Stimulated activated memory B cell treated with anti-CD40 and anti-IgM and Interleukin-4, amounts not matched to agents 10 μg/mL and 1 μg/mL and 100 μg/mL, for 72 hours (primary cell): ENCODE measurements around the gene OR56A5.
"Not testable (repeated sequence)": the region's sequence is repeated elsewhere in the genome, so short reads cannot be mapped to it uniquely, and the experiment has no call there.

Experiments used
- ATAC-seq: fragments of 150-1000 bp; cut with Tn5 transposase; 2 replicates; pipeline ENCODE4 v1.10.0; 2021
- H3K27ac Mint-ChIP-seq: one replicate; pipeline ENCODE4 v1.8.0; 2022; ENCODE audit warnings: mild to moderate bottlenecking, mixed read lengths
- H3K27me3 Mint-ChIP-seq: one replicate; pipeline ENCODE4 v1.8.0; 2022; ENCODE audit warnings: mixed read lengths
- H3K36me3 Mint-ChIP-seq: one replicate; pipeline ENCODE4 v1.8.0; 2022; ENCODE audit warnings: mixed read lengths
- H3K4me1 Mint-ChIP-seq: one replicate; pipeline ENCODE4 v1.8.0; 2022; ENCODE audit warnings: mixed read lengths
- H3K4me3 Mint-ChIP-seq: one replicate; pipeline ENCODE4 v1.8.0; 2022; ENCODE audit warnings: mild to moderate bottlenecking, moderate library complexity, mixed read lengths
- H3K9me3 Mint-ChIP-seq: one replicate; pipeline ENCODE4 v1.8.0; 2022; ENCODE audit warnings: mixed read lengths

OR56A5 gene

DNA sequence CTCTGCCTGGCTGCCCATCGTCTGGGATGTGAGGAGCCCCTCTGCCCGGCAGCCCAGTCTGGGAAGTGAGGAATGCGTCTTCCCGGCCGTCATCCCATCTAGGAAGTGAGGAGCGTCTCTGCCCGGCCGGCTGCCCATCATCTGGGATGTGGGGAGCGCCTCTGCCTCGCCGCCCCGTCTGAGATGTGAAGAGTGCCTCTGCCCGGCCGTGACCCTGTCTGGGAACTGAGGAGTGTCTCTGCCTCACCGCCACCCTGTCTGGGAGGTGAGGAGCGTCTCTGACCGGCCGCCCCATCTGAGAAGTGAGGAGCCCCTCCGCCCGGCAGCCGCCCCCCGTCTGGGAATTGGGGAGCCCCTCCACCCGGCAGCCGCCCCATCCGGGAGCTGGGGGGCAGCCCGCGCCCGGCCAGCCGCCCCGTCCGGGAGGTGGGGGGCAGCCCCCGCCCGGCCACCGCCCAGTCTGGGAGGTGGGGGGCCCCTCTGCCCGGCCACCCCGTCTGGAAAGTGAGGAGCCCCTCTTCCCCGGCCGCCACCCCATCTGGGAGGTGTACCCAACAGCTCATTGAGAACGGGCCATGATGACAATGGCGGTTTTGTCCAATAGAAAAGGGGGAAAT is 7.5 kb downstream of the OR56A5 start:
- not testable (repeated sequence) for H3K36me3 Mint-ChIP-seq, ATAC-seq, H3K27ac Mint-ChIP-seq, H3K4me3 Mint-ChIP-seq, H3K27me3 Mint-ChIP-seq, H3K4me1 Mint-ChIP-seq
- H3K9me3 Mint-ChIP-seq: peaks cover 13% of the 10 kb centered on the region

DNA sequence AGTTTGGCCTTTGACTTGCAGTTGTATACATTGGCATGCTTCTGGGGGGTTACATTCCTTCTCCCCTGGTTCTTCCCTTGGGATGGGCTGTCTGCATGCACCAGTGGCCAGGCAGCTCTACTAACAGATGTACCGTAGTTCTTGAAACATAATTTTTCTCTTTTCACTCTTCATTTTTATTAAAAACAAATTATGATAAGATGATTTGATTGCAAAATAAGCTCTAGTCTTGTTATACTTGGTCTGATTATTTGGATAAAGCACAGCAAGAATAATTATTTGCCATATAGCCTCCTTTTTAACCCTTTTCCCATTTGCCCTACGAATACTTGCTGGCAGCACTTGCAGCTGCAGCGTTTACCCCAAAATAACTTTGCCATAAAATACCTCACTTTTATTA is 12.7 kb downstream of the OR56A5 start:
- Mint-ChIP-seq H3K36me3 (no peaks in the 10 kb centered on the region), H3K27ac (no peak overlapping the region), H3K27me3 (no peaks in the 10 kb centered on the region), H3K4me3 (no peak overlapping the region), H3K9me3 (peaks cover 3% of the 10 kb centered on the region), H3K4me1 (no peaks in the 10 kb centered on the region)
- no peak for ATAC-seq

DNA sequence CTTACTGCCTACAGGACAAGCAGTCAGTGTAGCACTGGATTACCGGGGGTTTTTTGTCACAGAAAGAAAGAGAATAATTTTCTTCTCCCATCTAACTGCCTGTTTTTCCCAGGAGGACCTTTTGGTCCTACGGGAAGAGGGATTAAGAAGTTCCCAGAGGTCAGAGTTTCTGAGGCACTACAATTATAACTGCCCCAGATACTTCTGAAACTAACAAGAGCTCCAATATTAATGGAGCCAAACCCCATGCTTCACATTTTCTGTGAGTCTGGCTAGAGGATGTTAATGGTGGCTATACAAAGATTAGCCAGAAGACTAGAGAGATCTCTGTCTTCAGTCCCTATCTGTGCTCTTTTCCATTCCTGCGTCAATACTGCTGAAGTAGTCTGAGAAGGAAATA is 26.3 kb downstream of the OR56A5 start, which contains the start of gene OR56A3:
OR56A3 (plus strand) TSS at position 301 of the 400 bp plus-strand sequence. CDS start 5,096 bp downstream, outside the sequence.
- H3K36me3 Mint-ChIP-seq: no peaks in the 10 kb centered on the region
- ATAC-seq: no peak

DNA sequence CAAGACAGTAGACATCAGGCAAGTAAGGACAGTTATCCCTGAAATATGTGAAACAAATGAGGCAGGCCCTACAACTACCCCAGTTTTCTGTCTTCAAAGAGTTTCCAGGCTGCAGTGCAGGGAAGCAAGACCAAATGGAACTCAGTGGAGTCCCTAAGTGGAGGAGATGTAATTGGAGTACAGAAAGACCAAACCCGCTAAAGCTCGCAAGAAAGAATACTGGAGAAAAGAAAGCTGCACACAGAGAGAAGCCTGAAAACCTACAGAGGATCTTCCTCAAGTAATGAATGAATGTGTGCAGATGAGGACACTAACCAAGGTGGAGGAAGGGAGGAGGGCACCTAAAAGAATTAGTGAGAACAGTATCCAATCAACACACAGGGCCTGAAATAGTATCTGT is 27.5 kb downstream of the OR56A5 start:
- ATAC-seq: no peak
- no peaks in the 10 kb centered on the region for H3K4me1 Mint-ChIP-seq
- H3K9me3 Mint-ChIP-seq: peaks cover 4% of the 10 kb centered on the region
- no peaks in the 10 kb centered on the region for H3K36me3 Mint-ChIP-seq
- H3K27ac Mint-ChIP-seq: no peak overlapping the region
- H3K4me3 Mint-ChIP-seq: no peak overlapping the region
- peaks cover 23% of the 10 kb centered on the region for H3K27me3 Mint-ChIP-seq

More for the DNA sequence above, 26.3 kb downstream of the OR56A5 start, which contains the start of gene OR56A3:
- no peak within 1 kb of the TSS for H3K4me3 Mint-ChIP-seq
- H3K9me3 Mint-ChIP-seq: peaks cover 4% of the 10 kb centered on the region
- H3K27ac Mint-ChIP-seq: no peak within 1 kb of the TSS
- H3K4me1 Mint-ChIP-seq: no peaks in the 10 kb centered on the region
- H3K27me3 Mint-ChIP-seq: peaks cover 23% of the 10 kb centered on the region

DNA sequence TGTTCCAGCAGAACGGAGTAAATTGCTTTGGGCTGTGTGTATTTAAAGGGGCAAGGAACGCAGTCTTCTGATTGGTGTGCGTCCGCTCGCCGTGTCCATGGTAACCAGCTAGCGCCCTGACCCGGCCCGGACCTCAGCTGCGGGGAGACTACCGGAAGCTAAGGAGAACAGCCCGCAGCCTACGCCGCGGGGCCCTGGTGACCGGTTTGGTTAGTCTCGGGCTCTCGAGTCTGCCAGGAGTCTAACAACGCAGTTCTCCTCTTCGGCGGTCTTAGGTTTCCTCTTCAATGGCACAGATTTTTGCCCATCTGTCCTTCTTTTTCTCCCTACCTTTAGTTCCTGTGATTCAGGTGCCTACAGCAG is 29.7 kb downstream of the OR56A5 start:
- no peak overlapping the region for H3K27ac Mint-ChIP-seq

DNA sequence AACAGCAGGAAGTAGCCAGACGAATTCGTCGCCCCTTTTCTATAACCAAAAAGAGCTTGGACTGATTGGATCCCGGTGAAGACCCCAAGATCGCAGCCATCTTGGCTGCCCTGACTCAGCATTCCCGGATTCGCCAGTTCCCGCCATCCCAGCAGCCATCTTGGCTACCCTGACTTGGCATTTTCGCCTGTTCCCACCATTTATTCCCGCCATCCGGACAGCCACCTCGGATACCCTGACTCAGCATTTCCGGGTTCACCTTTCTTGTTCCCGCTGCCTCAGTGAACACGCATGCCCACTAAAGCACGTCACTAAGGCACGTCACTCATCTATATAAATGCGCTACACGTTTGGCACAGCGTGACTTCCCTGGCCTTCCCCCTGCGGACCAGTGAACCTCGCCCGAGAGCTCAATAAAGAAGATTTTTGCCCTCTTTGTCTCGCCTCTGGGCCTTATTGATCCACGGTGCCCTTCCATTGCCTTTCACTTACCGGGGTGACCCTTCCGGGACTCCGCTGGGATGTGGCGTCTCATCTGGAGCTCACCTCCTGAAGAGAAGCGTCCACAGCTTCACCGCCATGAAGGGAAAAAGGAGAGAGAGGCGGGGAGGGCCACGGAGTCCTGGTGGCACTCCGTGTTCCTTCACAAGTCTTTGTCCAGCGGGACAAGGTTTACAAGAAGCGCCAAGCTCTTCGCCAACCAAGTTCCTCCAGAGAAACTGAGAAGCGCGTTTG is 30.3 kb downstream of the OR56A5 start:
- peaks cover 4% of the 10 kb centered on the region for H3K9me3 Mint-ChIP-seq
- peaks cover 9% of the 10 kb centered on the region for H3K27me3 Mint-ChIP-seq
- H3K36me3 Mint-ChIP-seq: no peaks in the 10 kb centered on the region
- no peak overlapping the region for H3K4me3 Mint-ChIP-seq
- no peak for ATAC-seq
- H3K4me1 Mint-ChIP-seq: no peaks in the 10 kb centered on the region
- no peak overlapping the region for H3K27ac Mint-ChIP-seq

More for the DNA sequence above, 29.7 kb downstream of the OR56A5 start:
- Mint-ChIP-seq H3K9me3 (peaks cover 4% of the 10 kb centered on the region), H3K27me3 (peaks cover 11% of the 10 kb centered on the region), H3K36me3 (no peaks in the 10 kb centered on the region), H3K4me3 (no peak overlapping the region), H3K4me1 (no peaks in the 10 kb centered on the region)
- ATAC-seq: no peak

DNA sequence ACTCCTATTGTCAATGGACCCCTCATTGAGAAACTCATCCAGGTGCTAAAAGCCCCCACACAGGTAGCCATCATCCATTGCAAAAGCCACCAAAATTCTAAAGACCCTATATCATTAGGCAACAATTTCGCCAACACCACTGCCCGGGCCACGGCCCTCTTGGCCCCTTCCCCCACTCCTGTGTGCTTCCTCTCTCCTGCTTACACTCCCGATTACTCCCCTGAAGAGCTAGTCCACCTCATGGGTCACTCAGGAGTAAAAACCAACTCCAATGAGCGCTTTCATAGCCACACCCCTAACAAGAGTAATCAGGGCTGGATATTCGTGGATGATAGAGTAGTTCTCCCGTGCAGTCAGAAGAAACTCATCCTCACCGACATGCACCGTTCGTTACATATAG is 35.2 kb downstream of the OR56A5 start:
- peaks cover 26% of the 10 kb centered on the region for H3K9me3 Mint-ChIP-seq
- H3K27me3 Mint-ChIP-seq: peaks cover 6% of the 10 kb centered on the region
- H3K4me1 Mint-ChIP-seq: no peaks in the 10 kb centered on the region
- ATAC-seq: no peak
- no peak overlapping the region for H3K4me3 Mint-ChIP-seq
- H3K27ac Mint-ChIP-seq: no peak overlapping the region
- H3K36me3 Mint-ChIP-seq: no peaks in the 10 kb centered on the region

DNA sequence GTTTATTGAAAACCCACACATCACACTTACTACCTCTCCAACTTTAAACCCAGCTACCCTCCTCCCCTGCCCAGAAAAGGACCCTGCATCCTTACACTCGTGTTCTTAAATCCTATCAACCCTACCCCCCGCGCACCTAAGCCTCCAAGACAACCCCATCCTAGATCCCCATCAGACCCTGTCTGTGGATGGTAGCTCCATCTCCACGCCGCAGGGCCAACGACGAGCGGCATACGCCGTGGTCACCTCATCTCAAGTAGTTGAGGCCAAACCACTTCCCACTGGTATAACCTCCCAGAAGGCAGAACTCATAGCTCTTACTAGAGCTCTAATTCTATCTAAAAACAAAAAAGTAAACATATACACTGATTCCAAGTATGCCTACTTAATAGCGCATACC is 35.6 kb downstream of the OR56A5 start:
- no peak for ATAC-seq
- no peak overlapping the region for H3K4me3 Mint-ChIP-seq
- H3K27ac Mint-ChIP-seq: no peak overlapping the region
- peaks cover 2% of the 10 kb centered on the region for H3K27me3 Mint-ChIP-seq
- H3K4me1 Mint-ChIP-seq: no peaks in the 10 kb centered on the region
- no peaks in the 10 kb centered on the region for H3K36me3 Mint-ChIP-seq
- H3K9me3 Mint-ChIP-seq: peaks cover 24% of the 10 kb centered on the region

DNA sequence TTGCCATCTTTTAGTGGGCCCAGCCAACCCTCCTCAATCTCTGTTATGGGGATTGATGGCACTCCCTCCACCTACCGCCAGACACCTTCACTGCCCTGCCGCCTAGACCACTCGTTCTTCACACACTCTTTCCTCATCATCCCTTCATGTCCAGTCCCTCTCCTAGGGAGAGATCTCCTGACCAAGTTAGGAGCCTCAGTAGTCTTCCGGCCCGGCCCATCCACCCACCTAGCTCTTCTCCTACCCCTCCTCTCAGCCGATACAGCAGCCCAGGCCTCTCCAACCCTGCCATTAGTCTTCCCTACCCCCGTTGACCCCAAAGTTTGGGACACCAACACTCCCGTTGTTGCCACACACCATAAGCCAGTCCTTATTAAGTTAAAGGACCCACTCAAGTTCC is 37.2 kb downstream of the OR56A5 start:
- Mint-ChIP-seq H3K27me3 (no peaks in the 10 kb centered on the region), H3K4me1 (no peaks in the 10 kb centered on the region), H3K4me3 (no peak overlapping the region), H3K36me3 (no peaks in the 10 kb centered on the region), H3K27ac (no peak overlapping the region), H3K9me3 (peaks cover 24% of the 10 kb centered on the region)
- ATAC-seq: no peak

DNA sequence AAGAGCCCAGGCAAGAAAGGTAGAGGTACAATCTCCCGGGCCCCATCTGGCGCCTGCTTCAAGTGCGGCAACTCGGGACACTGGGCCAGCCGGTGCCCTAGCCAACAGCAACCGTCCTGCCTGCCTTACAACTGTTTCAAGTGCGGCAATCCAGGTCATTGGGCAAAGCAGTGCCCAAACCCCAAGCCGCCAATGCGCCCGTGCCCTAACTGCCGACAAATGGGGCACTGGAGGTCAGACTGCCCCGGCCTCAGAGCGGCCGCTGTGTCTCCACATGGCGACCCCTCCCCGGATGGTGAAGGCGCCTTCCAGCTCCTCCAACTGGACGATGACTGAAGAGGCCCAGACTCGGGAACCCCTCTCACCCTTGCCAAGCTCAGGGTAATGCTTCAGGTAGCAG is 37.7 kb downstream of the OR56A5 start:
- ATAC-seq: no peak
- no peaks in the 10 kb centered on the region for H3K4me1 Mint-ChIP-seq
- H3K27ac Mint-ChIP-seq: no peak overlapping the region
- H3K27me3 Mint-ChIP-seq: no peaks in the 10 kb centered on the region
- H3K36me3 Mint-ChIP-seq: no peaks in the 10 kb centered on the region
- no peak overlapping the region for H3K4me3 Mint-ChIP-seq
- H3K9me3 Mint-ChIP-seq: peaks cover 24% of the 10 kb centered on the region

DNA sequence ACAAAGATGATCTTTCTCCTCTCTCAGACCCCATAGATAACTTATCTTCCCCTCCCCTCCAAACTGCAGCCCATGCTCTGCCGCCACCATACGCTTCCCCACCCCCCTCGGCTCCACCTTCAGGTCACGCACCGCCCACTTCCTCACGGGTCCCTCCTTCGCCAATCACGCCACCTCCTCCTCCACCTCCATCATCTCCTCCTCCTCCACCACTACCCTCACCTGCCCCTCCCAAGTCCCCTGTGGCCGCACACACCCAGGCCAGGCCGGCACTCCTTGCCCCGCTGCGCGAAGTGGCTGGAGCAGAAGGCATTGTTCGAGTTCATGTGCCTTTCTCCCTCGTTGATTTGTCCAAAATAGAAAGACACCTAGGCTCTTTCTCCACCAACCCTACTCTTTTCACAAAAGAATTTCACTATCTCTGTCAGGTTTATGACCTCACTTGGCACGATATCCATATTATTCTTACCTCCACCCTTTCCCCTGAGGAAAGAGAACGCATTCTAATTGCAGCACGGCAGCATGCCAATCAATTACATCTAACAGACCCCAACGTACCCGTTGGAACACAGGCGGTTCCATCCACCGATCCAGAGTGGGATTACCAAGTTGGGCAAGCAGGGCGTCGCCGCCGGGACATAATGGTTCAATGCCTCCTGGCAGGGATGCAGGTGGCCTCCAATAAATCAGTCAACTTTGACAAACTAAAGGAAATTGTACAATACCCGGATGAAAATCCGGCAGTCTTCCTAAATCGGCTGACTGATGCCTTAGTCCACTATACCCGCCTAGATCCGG is 38.5 kb downstream of the OR56A5 start:
- no peaks in the 10 kb centered on the region for H3K27me3 Mint-ChIP-seq
- H3K4me1 Mint-ChIP-seq: no peaks in the 10 kb centered on the region

DNA sequence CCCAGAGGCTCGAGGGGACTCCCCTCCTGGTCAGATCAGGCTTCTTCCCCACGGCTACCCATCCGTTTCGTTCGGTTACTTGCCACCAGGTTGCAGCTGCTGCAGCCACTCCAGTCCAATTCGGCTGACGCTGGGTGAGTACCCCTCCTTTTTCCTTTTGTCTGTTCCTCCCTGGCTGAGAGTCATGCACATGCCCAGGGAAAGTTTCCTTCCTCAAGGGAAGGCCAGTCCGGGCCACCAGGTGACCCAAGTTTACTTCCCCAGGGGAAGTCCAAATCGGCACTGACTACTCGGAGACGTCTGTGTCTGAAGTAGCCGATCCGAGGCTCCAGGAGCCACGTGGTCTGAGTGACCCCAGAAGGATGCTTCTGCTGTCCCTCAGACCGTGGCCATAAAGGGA is 39.5 kb downstream of the OR56A5 start:
- no peaks in the 10 kb centered on the region for H3K36me3 Mint-ChIP-seq
- no peak overlapping the region for H3K4me3 Mint-ChIP-seq
- H3K27ac Mint-ChIP-seq: no peak overlapping the region
- peaks cover 24% of the 10 kb centered on the region for H3K9me3 Mint-ChIP-seq
- ATAC-seq: no peak
- H3K27me3 Mint-ChIP-seq: no peaks in the 10 kb centered on the region
- H3K4me1 Mint-ChIP-seq: no peaks in the 10 kb centered on the region

More for the DNA sequence above, 38.5 kb downstream of the OR56A5 start:
- ATAC-seq: no peak
- H3K9me3 Mint-ChIP-seq: peaks cover 24% of the 10 kb centered on the region
- H3K4me3 Mint-ChIP-seq: no peak overlapping the region
- H3K27ac Mint-ChIP-seq: no peak overlapping the region
- no peaks in the 10 kb centered on the region for H3K36me3 Mint-ChIP-seq

DNA sequence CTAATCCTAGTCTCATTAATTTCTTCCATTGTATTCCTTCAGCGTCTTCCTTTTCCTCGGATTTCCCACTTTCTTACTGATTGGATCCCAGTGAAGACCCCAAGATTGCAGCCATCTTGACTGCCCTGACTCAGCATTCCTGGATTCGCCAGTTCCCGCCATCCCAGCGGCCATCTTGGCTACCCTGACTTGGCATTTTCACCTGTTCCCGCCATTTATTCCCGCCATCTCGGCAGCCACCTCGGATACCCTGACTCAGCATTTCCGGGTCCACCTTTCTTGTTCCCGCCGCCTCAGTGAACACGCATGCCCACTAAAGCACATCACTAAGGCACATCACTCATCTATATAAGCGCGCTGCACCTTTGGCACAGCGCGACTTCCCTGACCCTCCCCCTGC is 40.0 kb downstream of the OR56A5 start:
- Mint-ChIP-seq H3K36me3 (no peaks in the 10 kb centered on the region), H3K4me1 (no peaks in the 10 kb centered on the region), H3K4me3 (no peak overlapping the region), H3K9me3 (peaks cover 24% of the 10 kb centered on the region), H3K27ac (no peak overlapping the region), H3K27me3 (no peaks in the 10 kb centered on the region)
- ATAC-seq: no peak

DNA sequence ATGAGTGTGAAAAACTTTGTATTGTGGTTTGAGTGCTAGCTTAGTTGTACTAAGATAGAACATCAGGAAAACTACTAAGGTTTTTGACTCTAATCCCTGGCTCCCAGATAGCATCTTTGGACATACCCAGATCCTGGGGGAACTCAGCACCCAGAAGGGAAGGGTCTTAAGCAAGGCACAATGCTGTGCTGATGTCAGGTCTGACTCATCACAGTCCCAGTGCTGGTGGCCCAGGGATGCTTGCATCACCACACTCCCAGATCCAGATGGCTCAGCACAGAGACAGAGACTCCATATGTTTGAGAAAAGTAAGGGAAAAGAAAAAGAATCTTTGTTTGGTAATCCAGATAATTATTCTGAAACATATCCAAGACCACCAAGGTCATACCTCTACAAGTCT is 44.5 kb downstream of the OR56A5 start:
- Mint-ChIP-seq H3K4me1 (no peaks in the 10 kb centered on the region), H3K27ac (no peak overlapping the region), H3K36me3 (no peaks in the 10 kb centered on the region), H3K9me3 (peaks cover 11% of the 10 kb centered on the region), H3K27me3 (no peaks in the 10 kb centered on the region), H3K4me3 (no peak overlapping the region)
- ATAC-seq: no peak

DNA sequence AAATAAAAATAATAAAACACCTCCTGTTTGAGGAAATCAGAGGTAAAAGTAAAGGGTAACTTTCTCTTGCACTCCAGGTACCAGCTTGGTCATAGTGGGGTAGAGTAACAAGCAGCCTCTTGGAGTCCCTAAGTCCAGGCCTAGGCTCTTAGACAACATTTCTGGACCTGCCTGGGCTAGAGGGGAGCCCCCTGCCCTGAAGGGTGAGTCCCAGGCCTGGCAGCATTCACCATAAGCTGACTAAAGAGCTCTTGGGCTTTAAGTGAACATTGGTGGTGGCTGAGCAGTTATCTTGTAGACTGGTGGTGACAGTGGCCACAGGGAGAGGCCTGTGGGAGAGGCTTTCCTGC is 44.9 kb downstream of the OR56A5 start:
- ATAC-seq: no peak

More for the DNA sequence above, 44.9 kb downstream of the OR56A5 start:
- Mint-ChIP-seq H3K4me3 (no peak overlapping the region), H3K4me1 (no peaks in the 10 kb centered on the region), H3K9me3 (peaks cover 10% of the 10 kb centered on the region), H3K27ac (no peak overlapping the region), H3K27me3 (no peaks in the 10 kb centered on the region), H3K36me3 (no peaks in the 10 kb centered on the region)
